HG03521 (cell line): Measurements from ENCODE around the gene MAD1L1.
"Not testable (repeated sequence)": the region's sequence is repeated elsewhere in the genome, so short reads cannot be mapped to it uniquely, and the experiment has no call there.

Experiments
- ATAC-seq: cut with Tn5 transposase; IDR thresholded peaks from one replicate; pipeline ENCODE4 v1.9.1; 2021; ENCODE audit warnings: mild to moderate bottlenecking, moderate library complexity; ENCODE audit not compliant: unreplicated experiment

MAD1L1 gene

GRCh38 chr7:2075811-2076210 is 156.9 kb downstream of the MAD1L1 start:
- ATAC-seq: no peak

- no peak for ATAC-seq
These were observed 158.1 kb downstream of the MAD1L1 start for GRCh38 chr7:2074691-2075090.

GRCh38 chr7:2072798-2073197 is 159.9 kb downstream of the MAD1L1 start:
- no peak for ATAC-seq

- ATAC-seq: peak; percentile 62
These were observed 160.7 kb downstream of the MAD1L1 start for GRCh38 chr7:2072042-2072441.

- no peak for ATAC-seq
These were observed 161.5 kb downstream of the MAD1L1 start for GRCh38 chr7:2071133-2071832.

GRCh38 chr7:2070151-2070763 is 162.5 kb downstream of the MAD1L1 start:
- no peak for ATAC-seq

- no peak for ATAC-seq
These were observed 163.3 kb downstream of the MAD1L1 start for GRCh38 chr7:2069472-2069860.

- ATAC-seq: no peak
These were observed 163.9 kb downstream of the MAD1L1 start for GRCh38 chr7:2068693-2069471.

GRCh38 chr7:2066251-2066919 is 166.4 kb downstream of the MAD1L1 start:
- ATAC-seq: no peak

GRCh38 chr7:2065528-2065927 is 167.2 kb downstream of the MAD1L1 start:
- no peak for ATAC-seq

- no peak for ATAC-seq
These were observed 169.0 kb downstream of the MAD1L1 start for GRCh38 chr7:2063563-2064260.

GRCh38 chr7:2062648-2063047 is 170.1 kb downstream of the MAD1L1 start:
- no peak for ATAC-seq

- ATAC-seq: no peak
These were observed 172.0 kb downstream of the MAD1L1 start for GRCh38 chr7:2060701-2061100.

- no peak for ATAC-seq
These were observed 172.6 kb downstream of the MAD1L1 start for GRCh38 chr7:2059964-2060700.

- not testable (repeated sequence) for ATAC-seq
These were observed 174.5 kb downstream of the MAD1L1 start for GRCh38 chr7:2058246-2058645.

GRCh38 chr7:2055956-2056355 is 176.8 kb downstream of the MAD1L1 start:
- no peak for ATAC-seq

GRCh38 chr7:2054927-2055326 is 177.8 kb downstream of the MAD1L1 start:
- ATAC-seq: no peak

GRCh38 chr7:2053395-2053794 is 179.3 kb downstream of the MAD1L1 start:
- no peak for ATAC-seq

- no peak for ATAC-seq
These were observed 180.1 kb downstream of the MAD1L1 start for GRCh38 chr7:2052657-2053048.
